Stromal cell of bone marrow (primary cell): ENCODE results near the gene SRC.

ENCODE experiments used
- DNase-seq: peaks from one replicate; pipeline ENCODE4 v3.0.0-alpha.2; 2012; ENCODE audit warnings: low read depth

SRC gene

DNA sequence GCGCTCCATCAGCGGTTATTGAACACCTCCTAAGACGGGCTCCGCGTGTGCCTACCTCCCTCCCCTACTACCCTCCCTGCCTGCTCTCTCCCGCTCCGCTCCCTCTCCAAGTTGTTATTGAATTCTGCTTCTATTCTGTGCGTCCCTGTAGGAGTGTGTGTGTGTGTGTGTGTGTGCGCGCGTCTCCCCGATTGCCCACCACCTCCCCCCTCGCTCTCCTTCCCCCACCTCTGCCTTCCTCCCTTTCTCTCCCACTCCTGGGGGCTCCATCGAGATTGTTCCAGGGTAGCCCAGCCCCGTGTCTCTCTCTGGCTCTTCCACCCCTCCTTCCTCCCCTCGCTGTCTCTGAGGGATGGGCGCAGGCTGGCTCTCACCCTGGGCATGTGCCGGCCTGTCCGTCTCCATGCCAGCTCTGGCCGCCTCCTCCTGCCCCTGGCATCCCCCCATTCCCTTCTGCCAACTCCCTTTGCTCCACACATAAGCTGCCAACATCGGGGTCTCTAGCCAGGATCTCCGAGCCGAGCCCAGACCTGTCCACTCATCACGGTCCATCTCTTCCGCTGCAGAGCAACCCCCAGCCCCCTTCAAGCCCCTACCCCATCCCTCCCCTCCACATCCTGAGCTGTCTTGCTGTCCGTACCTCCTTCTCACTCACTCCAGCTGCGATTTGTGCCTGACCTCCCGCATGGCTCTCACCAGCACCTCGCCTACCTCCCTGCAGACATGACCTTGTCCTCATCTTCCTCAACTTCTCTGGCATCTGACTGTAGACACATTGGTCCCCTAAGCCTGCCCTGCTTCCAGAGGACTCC is 68.5 kb downstream of the SRC start:
- DNase-seq, result no peak

DNA sequence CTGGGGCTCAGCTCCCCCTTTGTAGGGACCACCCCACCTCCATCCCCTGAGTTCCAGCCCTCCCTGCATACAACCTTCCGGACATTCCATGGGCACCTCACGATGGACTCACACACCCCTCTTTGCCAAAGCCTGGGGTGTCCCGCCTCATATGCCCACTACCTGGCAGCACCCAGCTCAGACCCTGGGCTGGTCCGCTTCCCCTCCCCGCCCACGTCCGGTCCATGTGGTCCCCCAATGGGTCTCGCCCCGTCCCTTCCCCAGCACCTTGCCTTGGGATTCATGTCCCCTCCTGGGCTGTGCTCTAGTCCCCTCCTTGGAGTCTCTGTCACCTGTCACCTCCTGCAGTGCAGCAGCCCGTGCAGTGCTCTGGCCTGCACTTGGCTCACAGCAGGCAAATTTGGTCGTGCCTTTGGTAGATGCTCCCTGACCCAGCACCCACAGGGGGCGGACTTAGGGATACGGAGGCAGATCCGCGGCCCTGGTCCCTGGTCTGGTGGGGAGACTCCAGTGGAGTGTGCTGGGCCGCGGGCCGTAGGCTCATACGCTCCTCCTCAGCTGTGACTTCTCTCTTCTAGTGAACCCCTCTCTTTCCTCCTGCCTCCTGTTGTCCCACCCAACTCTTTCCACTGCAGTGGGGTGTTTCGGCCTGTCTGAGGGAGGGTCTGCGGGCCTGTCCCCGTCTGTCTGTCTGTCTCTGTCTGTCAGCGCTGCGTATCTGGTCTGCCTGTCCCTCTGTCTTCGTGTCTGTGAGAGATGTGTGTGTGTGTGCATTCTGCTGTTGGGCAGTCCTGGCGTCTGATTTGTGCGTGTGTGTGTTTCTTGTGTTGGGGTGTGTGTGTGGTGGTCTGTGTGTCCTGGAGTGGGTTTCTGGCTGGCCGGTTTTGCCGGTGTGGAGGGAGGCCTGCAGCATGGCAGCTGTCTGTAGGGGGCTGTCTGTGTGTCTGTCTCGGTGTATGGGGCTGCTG is 69.5 kb downstream of the SRC start:
- DNase-seq, result no peak

DNA sequence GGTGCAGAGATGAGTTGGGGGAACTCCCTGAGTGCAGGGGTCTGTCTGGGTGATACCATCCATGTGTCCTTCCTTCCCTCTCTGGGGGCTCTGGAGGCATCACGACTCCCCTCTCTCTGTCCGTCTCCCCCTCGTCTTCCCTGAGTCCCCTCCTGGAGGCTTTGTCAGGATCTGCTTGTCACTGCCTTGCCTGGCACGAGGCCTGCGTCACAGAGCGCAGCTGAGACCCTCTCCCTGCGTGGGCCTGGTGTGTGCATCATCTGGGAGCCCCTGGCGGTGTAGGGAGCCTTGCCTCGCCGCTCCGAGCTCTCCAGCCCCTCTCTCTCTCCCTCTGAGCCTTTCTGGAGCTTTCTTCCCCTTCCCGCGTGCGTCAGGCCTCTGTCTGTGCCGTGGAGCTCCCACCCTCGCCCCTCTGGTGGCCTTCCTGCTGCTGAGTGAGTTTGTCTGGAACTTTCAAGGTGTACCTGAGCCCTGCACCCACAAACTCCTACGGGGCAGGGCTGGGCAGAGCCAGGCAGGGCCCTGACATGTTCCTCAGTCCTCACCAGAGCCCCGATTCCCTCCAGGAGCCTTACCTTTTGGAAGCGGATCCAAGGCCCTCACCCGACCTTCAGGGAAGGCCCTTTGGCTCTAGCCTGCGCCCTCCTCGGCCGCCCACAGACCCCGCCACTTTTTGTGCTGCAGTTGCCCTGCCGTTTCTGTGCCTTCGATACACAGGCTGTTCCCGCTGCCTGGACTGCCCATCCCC is 70.3 kb downstream of the SRC start:
- no peak for DNase-seq

DNA sequence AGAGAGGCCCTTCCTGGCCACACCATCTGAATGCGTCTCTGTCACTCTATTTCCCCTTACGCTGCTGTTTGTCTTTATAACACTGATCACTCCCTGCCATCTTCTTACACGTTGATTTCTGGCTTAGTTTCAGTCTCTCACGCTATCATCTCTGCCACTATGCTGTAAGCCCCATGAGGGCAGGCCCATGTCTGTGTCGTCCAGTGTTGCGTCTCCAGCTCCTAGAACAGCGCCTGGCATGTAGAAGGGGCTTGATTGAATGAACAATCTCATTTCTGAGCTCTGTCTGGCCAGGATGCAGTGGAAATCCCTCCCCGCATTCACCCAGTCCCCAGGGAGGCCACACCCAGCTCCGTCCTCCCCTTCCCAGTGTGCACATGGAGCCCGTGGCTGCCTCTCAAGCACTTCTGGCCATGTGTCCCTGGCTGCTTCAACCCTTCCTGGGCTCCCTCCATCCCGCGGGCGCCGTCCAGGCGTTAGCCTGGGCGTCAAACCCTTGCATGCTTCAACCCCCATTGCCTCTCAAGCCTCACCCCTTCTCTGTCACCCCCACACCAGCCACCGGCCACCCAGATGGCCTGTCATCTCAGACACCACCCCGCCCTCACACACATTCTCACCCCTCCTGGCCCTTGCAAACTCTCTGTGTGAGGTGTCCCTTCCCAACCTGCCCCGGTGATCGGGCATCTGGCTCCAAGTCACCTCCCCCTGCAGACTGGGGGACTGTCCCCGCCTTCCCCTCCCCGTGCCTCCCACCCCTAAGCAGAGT is 71.1 kb downstream of the SRC start:
- DNase-seq, result no peak

DNA sequence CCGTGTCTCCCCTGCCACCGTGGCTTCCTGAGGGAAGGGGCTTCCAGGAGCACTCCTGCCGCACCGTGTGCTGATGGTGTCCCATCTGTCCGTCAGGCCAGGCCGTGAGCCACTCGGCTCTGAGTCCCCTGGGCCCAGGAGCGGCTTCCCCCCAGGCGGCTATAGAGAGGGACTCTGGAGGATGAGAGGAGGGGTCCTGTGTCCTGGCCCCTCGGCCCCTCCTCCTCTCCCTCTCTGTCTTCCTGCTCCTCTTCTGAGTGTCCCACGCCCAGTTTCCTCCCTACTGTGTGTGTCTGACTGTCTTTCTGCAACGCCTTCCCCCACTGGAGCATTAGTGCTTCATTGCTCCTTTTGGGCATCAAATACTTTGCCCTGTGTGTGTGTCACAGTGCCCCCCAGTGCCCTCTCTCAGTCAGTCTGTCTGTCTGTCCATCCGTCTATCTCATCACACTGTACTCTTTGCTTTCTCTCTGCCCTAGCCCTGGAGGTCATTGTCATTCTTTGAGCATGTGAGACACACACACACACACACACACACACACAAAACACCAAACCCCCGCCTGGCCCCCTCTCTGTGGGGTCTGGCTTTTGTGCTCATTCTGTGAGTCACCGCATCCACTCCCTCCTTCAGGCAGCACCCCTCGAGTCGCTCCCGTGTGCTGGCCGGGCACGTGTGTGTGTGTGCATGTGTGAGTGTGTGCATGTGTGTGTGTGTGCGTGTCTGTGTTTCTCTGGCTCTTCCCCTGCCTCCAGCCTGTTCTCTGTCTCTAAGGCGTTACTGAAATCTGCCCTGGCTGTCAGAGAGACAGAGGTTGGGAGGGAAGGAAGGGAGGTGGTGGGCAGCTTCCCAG is 71.9 kb downstream of the SRC start:
- no peak for DNase-seq

DNA sequence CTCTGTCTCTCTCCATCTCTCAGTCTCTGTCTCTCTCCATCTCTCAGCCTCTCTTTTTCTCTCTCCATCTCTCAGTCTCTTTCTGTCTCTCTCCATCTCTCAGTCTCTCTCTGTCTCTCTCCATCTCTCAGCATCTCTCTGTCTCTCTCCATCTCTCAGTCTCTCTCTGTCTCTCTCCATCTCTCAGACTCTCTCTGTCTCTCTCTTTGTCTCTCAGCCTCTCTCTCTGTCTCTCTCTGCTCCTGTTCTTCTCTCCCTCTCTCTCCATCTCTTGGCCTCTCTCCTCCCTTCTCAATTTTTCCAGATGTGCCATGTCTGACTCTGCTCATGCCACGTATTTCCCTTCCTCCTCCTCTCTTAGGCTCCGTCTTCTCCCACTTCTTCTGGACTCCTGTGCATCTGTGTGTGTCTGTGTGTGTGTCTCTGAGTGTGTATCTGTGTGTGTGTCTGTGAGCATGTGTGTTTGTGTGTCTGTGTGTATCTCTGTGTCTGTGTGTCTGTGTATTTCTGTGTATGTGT is 72.7 kb downstream of the SRC start:
- no peak for DNase-seq

DNA sequence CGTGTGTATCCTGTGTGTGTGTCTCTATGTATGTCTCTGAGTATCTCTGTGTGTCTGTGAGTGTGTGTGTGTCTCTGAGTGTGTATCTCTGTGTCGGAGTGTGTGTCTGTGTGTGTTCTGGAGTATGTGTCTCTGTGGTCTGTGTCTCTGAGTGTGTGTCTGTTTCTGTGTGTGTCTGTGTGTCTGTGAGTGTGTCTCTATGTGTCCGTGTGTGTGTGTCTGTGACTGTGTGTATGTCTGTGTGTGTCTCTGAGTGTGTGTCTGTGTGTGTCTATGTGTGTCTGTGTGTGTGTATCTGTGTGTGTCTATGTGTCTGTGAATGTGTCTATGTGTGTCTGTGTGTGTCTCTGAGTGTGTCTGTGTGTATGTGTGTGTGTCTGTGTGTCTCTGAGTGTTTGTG is 73.4 kb downstream of the SRC start:
- DNase-seq, result no peak

DNA sequence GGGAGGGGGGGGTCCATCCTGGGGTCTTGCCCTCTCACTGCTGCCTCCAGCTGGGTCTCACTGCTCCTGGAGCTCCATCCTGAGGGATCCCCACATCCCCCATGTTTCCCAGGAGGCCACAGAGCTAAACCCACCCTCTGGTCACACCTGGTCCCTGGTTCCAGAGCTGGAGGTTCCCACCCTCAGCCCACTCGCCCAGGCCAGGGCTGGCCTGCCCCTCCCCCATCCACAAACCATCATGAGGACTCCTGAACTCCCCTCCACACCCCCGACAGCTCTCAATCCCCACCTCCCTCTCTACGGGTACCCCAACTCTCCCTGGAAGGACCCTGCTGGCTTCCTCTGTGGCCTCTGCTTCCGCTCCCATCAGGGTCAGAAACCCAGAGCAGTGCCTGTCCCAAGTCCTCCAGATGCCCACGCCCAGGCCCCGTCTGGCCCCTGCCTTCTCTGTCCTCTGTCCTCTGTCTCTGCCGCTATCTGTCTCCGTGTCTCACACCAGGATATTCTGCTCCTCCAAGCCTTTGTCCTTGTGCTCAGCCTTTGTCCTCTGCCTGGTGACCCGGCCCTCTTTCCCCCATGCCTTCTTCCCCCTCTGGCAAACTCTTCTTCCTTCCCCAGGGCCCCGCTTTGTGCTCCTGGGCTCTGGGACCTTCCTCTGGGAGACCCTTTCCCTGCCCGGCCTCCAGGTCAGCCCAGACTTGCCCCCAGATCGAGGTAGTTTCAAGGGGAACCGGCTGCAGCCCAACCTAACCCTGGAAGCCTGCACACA is 74.0 kb downstream of the SRC start:
- DNase-seq, result no peak

DNA sequence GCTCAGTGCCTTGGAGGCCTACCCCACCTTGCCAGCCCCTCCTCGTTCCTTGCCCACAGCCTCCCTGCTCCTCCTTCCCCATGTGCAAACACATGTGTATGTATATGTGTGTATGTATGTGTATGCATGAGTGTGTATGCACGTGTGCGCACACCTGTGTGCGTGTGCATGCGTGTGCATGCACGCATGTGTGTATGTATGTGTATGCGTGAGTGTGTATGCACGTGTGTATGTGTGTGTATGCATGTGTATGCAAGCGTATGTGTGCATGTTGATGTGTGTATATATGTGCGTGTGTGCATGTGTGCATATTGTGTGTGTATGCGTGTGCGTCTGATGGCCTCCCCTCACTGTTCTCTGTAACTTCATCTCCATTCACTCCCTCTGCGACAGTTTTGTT is 74.7 kb downstream of the SRC start:
- DNase-seq, result no peak

DNA sequence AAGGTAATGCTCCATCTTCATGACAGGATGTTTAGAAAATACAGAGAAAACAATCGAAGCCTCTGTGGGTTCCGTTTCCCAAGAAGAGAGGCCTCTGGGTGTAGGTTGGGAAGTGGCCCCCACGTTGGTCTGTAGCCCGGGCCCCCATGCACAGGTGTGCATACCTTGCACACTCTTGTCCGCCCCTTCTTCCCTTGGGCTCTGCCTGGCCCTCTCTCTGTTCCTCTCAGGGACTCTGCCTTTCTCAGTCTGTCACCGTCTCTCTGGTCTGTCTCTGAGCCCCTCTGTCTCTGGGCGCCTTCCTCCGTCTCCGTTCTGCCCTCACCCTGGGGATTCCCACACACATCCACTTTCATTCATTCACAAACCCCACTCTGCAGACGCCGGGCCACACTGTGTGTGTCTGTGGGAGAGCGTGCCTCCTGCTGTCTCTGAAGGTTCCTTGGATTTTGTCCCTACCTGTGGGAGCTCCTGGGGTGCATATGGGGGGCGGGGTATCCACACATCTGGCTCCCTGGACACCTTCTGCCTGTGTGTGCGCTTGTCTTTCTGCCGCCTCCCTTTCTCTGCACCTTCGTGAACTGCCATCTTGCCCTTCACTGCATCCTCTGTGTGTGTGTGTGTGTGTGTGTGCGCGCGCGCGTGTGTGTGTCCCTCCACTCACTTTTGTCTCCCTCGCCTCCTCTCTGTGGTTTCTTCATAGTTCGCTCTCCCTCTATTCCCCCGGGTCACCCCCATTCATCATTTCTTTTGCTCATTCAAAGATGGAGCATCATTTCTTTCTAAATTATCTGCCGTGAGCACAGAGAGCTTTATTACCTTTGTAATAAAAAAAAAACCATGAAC is 75.3 kb downstream of the SRC start:
- no peak for DNase-seq

DNA sequence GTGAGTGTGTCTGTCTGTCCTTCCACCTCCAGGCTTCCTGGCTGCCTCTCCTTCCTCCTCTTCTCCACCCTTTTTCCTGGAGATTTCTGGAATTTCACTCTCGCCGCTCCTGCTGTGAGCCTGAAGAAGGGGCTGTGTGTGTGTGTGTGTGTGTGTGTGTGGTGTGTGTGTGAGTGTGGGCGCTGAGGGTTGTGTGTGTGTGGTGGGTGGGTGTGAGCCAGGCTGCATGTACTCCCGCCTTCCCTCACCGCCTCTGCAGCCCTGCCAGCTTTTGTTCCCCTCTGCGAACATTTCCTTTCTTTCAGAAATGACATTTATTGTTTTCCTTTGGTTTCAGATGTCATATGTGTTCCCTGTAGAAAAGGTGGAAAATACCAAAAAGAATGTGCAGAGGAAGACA is 76.0 kb downstream of the SRC start:
- DNase-seq, result no peak

DNA sequence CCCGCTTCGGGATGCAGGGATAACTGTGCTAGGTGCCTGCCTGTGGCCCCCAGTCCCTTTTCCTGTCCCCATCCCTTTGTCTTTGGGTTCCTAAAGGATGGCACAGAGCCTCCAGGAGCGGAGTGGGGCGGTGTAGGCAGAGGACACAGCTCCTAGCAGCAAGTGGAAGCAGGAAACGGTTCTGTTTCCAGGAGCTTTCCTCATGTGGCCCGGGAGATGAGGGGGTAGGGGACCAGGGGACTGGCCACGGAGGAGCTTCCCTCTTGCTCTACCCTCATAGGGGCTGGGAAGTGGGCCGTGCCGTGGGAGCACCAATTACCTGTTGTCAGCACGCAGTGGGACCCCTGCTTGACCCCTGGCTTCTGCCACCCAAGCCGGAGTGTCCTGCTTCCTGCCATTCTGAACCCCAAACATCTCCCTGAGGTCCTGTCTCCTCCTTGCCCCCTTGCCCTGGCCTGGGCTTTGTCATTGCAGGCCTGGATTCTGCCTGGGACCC is 76.9 kb downstream of the SRC start:
- DNase-seq, result no peak

DNA sequence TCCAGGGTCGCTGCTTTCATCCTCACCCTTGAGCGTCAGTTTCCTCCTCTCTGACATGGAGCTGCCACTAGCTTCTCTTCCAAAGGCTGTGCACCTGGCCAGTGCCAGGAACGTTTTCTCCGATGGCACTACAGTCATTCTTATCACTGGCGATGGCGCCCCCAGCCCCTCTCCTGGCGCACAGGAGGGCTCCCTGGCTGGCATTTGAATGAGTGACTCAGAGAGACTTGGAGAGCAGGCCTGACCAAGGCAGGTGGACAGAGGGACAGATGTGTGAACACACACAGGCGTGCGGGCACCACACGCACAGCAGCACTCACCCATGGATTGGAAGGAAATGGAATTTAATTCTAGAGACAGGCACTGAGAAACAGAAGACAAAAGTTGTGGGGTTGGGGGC is 77.6 kb downstream of the SRC start:
- no peak for DNase-seq

DNA sequence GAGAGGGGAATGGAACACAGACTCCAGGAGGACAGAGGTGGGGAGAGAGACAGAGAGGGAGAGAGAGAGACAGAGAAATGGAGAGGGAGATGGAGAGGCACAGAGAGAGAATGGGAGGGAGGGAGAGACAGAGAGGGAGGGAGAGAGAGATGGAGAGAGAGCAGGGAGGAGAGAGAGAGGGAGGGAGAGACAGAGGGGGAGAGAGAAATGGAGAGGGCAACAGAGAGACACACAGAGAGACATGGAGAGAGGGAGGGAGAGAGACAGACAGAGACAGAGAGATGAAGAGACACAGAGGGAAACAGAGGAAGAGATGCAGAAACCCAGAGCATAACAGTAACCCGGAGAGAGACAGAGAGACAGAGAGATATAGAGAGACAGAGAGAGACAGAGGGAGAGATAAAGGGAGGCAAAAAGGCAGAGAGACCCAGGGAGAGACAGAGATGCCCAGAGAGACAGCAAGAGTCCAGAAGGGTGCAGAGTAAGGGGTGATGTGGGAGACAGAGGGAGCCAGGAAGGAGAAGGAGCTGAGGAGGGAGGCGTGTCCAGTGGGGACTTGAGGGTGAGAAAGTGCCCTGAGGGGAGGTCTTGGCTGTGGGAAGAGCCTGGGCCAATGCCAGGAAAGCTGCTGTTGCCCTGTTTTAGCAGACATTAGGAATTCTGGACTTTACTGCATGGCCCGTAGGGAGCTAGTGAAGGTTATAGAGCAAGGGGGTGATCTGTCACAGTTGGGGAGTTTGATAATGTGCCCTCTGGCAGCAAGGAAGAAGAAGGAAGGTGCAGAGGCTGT is 78.3 kb downstream of the SRC start:
- no peak for DNase-seq

DNA sequence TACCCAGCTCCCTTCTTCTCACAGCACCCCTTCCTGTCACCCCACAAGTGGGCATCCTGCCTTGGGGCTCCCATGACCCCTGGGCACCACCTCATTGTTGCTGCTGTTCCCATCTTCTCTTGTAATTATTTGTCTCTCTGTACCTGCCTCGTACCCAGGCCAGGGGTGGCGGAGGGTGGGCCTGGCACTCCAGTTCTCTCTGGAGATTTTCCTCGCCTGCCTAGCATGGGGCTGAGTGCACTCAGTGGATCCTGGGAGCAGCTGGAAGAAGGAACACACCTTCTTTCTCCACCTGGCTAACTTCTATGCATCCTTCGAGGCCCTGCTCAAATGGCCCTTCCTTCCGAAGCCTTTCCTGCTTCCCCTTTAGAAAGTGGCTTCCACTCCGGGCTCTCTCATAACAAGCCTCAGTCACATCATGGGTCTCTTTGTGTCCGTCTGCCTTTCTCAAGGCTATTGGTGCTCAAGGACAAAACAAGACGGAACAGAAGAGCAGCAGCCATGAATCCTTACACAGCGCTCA is 79.2 kb downstream of the SRC start:
- no peak for DNase-seq

DNA sequence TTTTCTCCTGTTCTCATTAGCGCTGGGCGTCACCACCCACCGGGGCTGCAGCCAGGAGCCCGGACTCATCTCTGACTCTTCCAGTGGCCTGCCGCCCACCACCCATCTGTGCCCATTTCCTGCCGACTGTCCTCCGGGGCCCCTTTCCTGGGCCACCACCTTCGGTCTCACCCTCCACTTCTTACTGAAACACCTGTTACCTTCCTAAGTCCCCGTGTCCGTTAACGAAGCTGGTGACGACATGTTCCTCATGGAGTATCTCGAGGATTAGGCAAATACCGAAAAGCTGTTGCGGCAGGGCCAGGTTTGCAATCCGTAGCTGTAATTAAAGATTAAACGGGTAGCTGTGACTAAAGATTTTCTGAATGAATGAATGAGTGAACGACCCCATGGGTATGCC is 80.2 kb downstream of the SRC start:
- no peak for DNase-seq

DNA sequence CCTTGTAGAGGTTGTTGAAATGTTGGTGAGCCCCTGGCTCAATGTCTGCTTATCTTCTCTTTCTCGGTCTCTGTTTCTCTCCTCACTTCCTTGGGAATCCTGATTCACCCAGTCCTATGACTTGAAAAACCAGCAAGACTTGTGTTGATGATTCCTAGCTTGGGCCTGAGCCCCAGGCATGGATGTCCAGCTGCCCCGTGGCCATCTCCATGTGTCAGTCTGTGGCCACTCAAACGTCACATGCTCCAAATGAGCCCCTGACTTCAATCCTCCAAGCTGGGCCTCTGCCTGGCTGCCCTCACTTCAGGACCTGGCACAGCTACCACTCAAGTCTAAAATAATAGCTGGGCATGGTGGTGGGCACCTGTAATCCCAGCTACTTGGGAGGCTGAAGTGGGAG is 81.0 kb downstream of the SRC start:
- DNase-seq, result no peak

DNA sequence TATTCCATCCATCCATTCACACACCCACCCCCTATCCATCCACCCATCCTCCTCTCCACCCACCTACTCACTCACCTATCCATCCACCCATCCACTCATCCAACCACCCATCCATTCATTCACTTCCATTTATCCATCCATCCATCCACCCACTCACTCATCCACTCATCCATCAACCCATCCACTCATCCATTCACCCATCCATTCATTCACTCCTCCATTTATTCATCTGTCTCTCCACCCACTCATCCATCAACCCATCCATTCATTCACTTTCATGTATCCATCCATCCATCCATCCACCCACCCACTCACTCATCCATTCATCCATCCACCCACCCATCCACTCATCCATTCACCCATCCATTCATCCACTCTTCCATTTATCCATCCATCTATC is 84.1 kb downstream of the SRC start:
- no peak for DNase-seq
